Keratinocyte (primary cell): ENCODE data around the gene CCDC171.

Source experiments
- EZH2 ChIP-seq: IDR thresholded peaks from one replicate; pipeline ENCODE4 v1.6.1; 2012; ENCODE audit warnings: inconsistent platforms, mild to moderate bottlenecking, low read length, moderate library complexity
- TF ChIP-seq, protein P1 (sequence below), 3 experiments: IDR thresholded peaks in 1 of 3; conservative IDR thresholded peaks in 1 of 3; optimal IDR thresholded peaks in 1 of 3; 2 replicates in 2 of 3; 3 replicates in 1 of 3; pipeline versions ENCODE3 to v1.5.1; 2011; ENCODE audit warnings: low read length in 3 of 3, mild to moderate bottlenecking in 3 of 3, moderate library complexity in 2 of 3, control low read depth in 1 of 3, inconsistent platforms in 1 of 3; ENCODE audit not compliant: insufficient read depth in 2 of 3; ENCODE audit errors: extremely low read depth in 1 of 3

- TF ChIP-seq, protein P1, sequence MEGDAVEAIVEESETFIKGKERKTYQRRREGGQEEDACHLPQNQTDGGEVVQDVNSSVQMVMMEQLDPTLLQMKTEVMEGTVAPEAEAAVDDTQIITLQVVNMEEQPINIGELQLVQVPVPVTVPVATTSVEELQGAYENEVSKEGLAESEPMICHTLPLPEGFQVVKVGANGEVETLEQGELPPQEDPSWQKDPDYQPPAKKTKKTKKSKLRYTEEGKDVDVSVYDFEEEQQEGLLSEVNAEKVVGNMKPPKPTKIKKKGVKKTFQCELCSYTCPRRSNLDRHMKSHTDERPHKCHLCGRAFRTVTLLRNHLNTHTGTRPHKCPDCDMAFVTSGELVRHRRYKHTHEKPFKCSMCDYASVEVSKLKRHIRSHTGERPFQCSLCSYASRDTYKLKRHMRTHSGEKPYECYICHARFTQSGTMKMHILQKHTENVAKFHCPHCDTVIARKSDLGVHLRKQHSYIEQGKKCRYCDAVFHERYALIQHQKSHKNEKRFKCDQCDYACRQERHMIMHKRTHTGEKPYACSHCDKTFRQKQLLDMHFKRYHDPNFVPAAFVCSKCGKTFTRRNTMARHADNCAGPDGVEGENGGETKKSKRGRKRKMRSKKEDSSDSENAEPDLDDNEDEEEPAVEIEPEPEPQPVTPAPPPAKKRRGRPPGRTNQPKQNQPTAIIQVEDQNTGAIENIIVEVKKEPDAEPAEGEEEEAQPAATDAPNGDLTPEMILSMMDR (optimal IDR thresholded peaks at IDR 0.05 in 1 of 3, IDR thresholded peaks at IDR 0.05 in 1 of 3, conservative IDR thresholded peaks at IDR 0.05 in 1 of 3; ENCODE audit: extremely low read depth in 1 of 3, insufficient read depth in 2 of 3, low read length in 3 of 3) = no peak
- no peak for TF ChIP-seq EZH2
Observed at GRCh38 chr9:15509931-15510788, 42.7 kb upstream of the CCDC171 start.
